SJSA1 (cell line): ENCODE measurements around the gene KRR1. TPM values are rescaled to one million over a fixed set of nuclear protein-coding genes. Genes with fewer than 3 reads are reported as not detected.

Experiments used
- DNase-seq, 2 experiments: peaks; one replicate each; pipeline ENCODE4 v3.0.0-alpha.2; 2015 to 2020; ENCODE audit warnings: low spot score in 2 of 2, low read depth in 1 of 2
- H3K27ac ChIP-seq: fragments of 250-450 bp; sonication (Bioruptor Pico); 2 replicates; pipeline ENCODE4 v1.5.1; 2020; ENCODE audit warnings: mild to moderate bottlenecking, moderate library complexity
- H3K27me3 ChIP-seq: fragments of 250-450 bp; sonication (Bioruptor Pico); replicated peaks from 2 replicates; pipeline ENCODE4 v1.5.1; 2020; ENCODE audit warnings: mild to moderate bottlenecking, moderate library complexity
- H3K36me3 ChIP-seq: fragments of 250-450 bp; sonication (Bioruptor Pico); 2 replicates; pipeline ENCODE4 v1.5.1; 2020; ENCODE audit warnings: mild to moderate bottlenecking
- H3K4me1 ChIP-seq: fragments of 250-450 bp; sonication (Bioruptor Pico); replicated peaks from 2 replicates; pipeline ENCODE4 v1.6.1; 2021; ENCODE audit warnings: mild to moderate bottlenecking
- H3K4me3 ChIP-seq: fragments of 250-450 bp; sonication (Bioruptor Pico); 2 replicates; pipeline ENCODE4 v1.5.1; 2020; ENCODE audit warnings: mild to moderate bottlenecking
- H3K9me3 ChIP-seq: fragments of 250-450 bp; sonication (Bioruptor Pico); replicated peaks from 2 replicates; pipeline ENCODE4 v1.5.1; 2020; ENCODE audit warnings: mild to moderate bottlenecking
- total RNA-seq: library from RNA; depleted of rRNA; stranded (reverse); fragments of >200 nt; shearing (Covaris generic); gene quantifications from 2 replicates; pipeline ENCODE4 v1.2.3, GENCODE V29; 2014; rRNA removed

Gene KRR1
- 45.7 and 76.8 TPM in 2 replicates for total RNA-seq

- Histone ChIP-seq H3K36me3 (peaks cover 15% of the 10 kb centered on the region), H3K27me3 (no peaks in the 10 kb centered on the region), H3K9me3 (no peaks in the 10 kb centered on the region), H3K27ac (peak within 1 kb of the TSS; percentile 65), H3K4me3 (peak within 1 kb of the TSS; percentile 62), H3K4me1 (peaks cover 11% of the 10 kb centered on the region)
- DNase-seq: peak; percentile 79 to 92
Measured at GRCh38 chr12:75511116-75512048, at the start of gene KRR1. Gene KRR1 (minus strand): TSS chr12:75511609. CDS start chr12:75511597, 12 bp downstream.

GRCh38 chr12:75560167-75560566 is 48.8 kb upstream of the KRR1 start:
- Histone ChIP-seq H3K27me3 (no peaks in the 10 kb centered on the region), H3K27ac (no peak overlapping the region), H3K9me3 (no peaks in the 10 kb centered on the region), H3K4me3 (no peak overlapping the region), H3K4me1 (no peaks in the 10 kb centered on the region), H3K36me3 (no peaks in the 10 kb centered on the region)
- no peak for DNase-seq

GRCh38 chr12:75558287-75558686 is 46.9 kb upstream of the KRR1 start:
- Histone ChIP-seq H3K36me3 (no peaks in the 10 kb centered on the region), H3K27me3 (no peaks in the 10 kb centered on the region), H3K27ac (no peak overlapping the region), H3K4me1 (peaks cover 12% of the 10 kb centered on the region), H3K9me3 (no peaks in the 10 kb centered on the region), H3K4me3 (no peak overlapping the region)
- DNase-seq: no peak

- H3K4me1 ChIP-seq: peaks cover 16% of the 10 kb centered on the region
- no peak overlapping the region for H3K4me3 ChIP-seq
- no peaks in the 10 kb centered on the region for H3K9me3 ChIP-seq
- no peak for DNase-seq
- no peaks in the 10 kb centered on the region for H3K36me3 ChIP-seq
- H3K27me3 ChIP-seq: no peaks in the 10 kb centered on the region
- no peak overlapping the region for H3K27ac ChIP-seq
Measured at GRCh38 chr12:75556311-75556899, 45.0 kb upstream of the KRR1 start.

GRCh38 chr12:75554556-75554880 is 43.1 kb upstream of the KRR1 start:
- H3K4me3 ChIP-seq: no peak overlapping the region
- no peaks in the 10 kb centered on the region for H3K27me3 ChIP-seq
- H3K36me3 ChIP-seq: no peaks in the 10 kb centered on the region
- no peaks in the 10 kb centered on the region for H3K9me3 ChIP-seq
- H3K4me1 ChIP-seq: peaks cover 16% of the 10 kb centered on the region
- DNase-seq: no peak
- H3K27ac ChIP-seq: no peak overlapping the region

GRCh38 chr12:75553836-75554555 is 42.6 kb upstream of the KRR1 start:
- no peak overlapping the region for H3K27ac ChIP-seq
- H3K4me1 ChIP-seq: peaks cover 16% of the 10 kb centered on the region
- no peak overlapping the region for H3K4me3 ChIP-seq
- no peaks in the 10 kb centered on the region for H3K27me3 ChIP-seq
- no peaks in the 10 kb centered on the region for H3K9me3 ChIP-seq
- DNase-seq: no peak
- H3K36me3 ChIP-seq: no peaks in the 10 kb centered on the region

GRCh38 chr12:75553398-75553797 is 42.0 kb upstream of the KRR1 start:
- no peak overlapping the region for H3K27ac ChIP-seq
- no peaks in the 10 kb centered on the region for H3K36me3 ChIP-seq
- DNase-seq: peak in 1 of 2 experiments; percentile 23
- no peaks in the 10 kb centered on the region for H3K27me3 ChIP-seq
- H3K9me3 ChIP-seq: no peaks in the 10 kb centered on the region
- peaks cover 16% of the 10 kb centered on the region for H3K4me1 ChIP-seq
- H3K4me3 ChIP-seq: no peak overlapping the region

- Histone ChIP-seq H3K27me3 (no peaks in the 10 kb centered on the region), H3K4me1 (peaks cover 16% of the 10 kb centered on the region), H3K36me3 (no peaks in the 10 kb centered on the region), H3K9me3 (no peaks in the 10 kb centered on the region), H3K4me3 (no peak overlapping the region), H3K27ac (no peak overlapping the region)
- DNase-seq: no peak
Measured at GRCh38 chr12:75551477-75551876, 40.1 kb upstream of the KRR1 start.

- Histone ChIP-seq H3K36me3 (no peaks in the 10 kb centered on the region), H3K27ac (no peak overlapping the region), H3K9me3 (no peaks in the 10 kb centered on the region), H3K27me3 (no peaks in the 10 kb centered on the region), H3K4me1 (peaks cover 16% of the 10 kb centered on the region), H3K4me3 (no peak overlapping the region)
- no peak for DNase-seq
Measured at GRCh38 chr12:75550401-75551240, 39.2 kb upstream of the KRR1 start.

- Histone ChIP-seq H3K36me3 (no peaks in the 10 kb centered on the region), H3K27me3 (no peaks in the 10 kb centered on the region), H3K4me1 (peaks cover 16% of the 10 kb centered on the region), H3K27ac (no peak overlapping the region), H3K9me3 (no peaks in the 10 kb centered on the region), H3K4me3 (no peak overlapping the region)
- DNase-seq: peak in 1 of 2 experiments; percentile 6
Measured at GRCh38 chr12:75549989-75550388, 38.6 kb upstream of the KRR1 start.

GRCh38 chr12:75548879-75549278 is 37.5 kb upstream of the KRR1 start:
- Histone ChIP-seq H3K36me3 (no peaks in the 10 kb centered on the region), H3K9me3 (no peaks in the 10 kb centered on the region), H3K4me1 (peaks cover 10% of the 10 kb centered on the region), H3K27ac (no peak overlapping the region), H3K27me3 (no peaks in the 10 kb centered on the region), H3K4me3 (no peak overlapping the region)
- no peak for DNase-seq

- DNase-seq: no peak
- Histone ChIP-seq H3K27me3 (no peaks in the 10 kb centered on the region), H3K4me3 (no peak overlapping the region), H3K4me1 (no peaks in the 10 kb centered on the region), H3K36me3 (no peaks in the 10 kb centered on the region), H3K27ac (no peak overlapping the region), H3K9me3 (no peaks in the 10 kb centered on the region)
Measured at GRCh38 chr12:75545636-75546035, 34.2 kb upstream of the KRR1 start.

- no peaks in the 10 kb centered on the region for H3K4me1 ChIP-seq
- no peak overlapping the region for H3K4me3 ChIP-seq
- no peaks in the 10 kb centered on the region for H3K36me3 ChIP-seq
- no peaks in the 10 kb centered on the region for H3K9me3 ChIP-seq
- H3K27ac ChIP-seq: no peak overlapping the region
- H3K27me3 ChIP-seq: no peaks in the 10 kb centered on the region
- no peak for DNase-seq
Measured at GRCh38 chr12:75543529-75543928, 32.1 kb upstream of the KRR1 start.
